Natural killer cell (primary cell): ENCODE results near the gene SLCO3A1. TPM values are rescaled to one million over a fixed set of nuclear protein-coding genes. Genes with fewer than 3 reads are reported as not detected.
A peak's percentile ranks its signal among the peaks of the same experiment; 100 is the strongest.
"Not testable (repeated sequence)": the region's sequence is repeated elsewhere in the genome, so short reads cannot be mapped to it uniquely, and the experiment has no call there.

Source experiments
- ATAC-seq, 3 donors: fragments of 150-1000 bp in 2 of 3; fragments of 200-7000 bp in 1 of 3; cut with Tn5 transposase; 1 replicate in 1 of 3; 2 replicates in 2 of 3; pipeline ENCODE4 v1.10.0; 2021; ENCODE audit warnings: mild to moderate bottlenecking in 2 of 3, moderate library complexity in 2 of 3
- DNase-seq, 2 donors: peaks; one replicate each; pipeline versions ENCODE4 v3.0.0 to v3.0.0-alpha.2; 2013 to 2021; ENCODE audit warnings: mixed read lengths in 1 of 2
- H3K27ac ChIP-seq: one replicate; pipeline ENCODE4 v1.5.1; 2013; ENCODE audit warnings: mild to moderate bottlenecking, low read length
- H3K27me3 ChIP-seq: one replicate; pipeline ENCODE4 v1.6.1; 2013; ENCODE audit warnings: low read length; ENCODE audit not compliant: control insufficient read depth, insufficient read depth
- H3K36me3 ChIP-seq: one replicate; pipeline ENCODE4 v1.6.1; 2013; ENCODE audit warnings: low read length; ENCODE audit not compliant: control insufficient read depth, insufficient read depth
- H3K4me1 ChIP-seq: one replicate; pipeline ENCODE4 v1.6.1; 2013; ENCODE audit warnings: low read length; ENCODE audit not compliant: control insufficient read depth, insufficient read depth
- H3K4me3 ChIP-seq: one replicate; pipeline ENCODE4 v1.5.1; 2013; ENCODE audit warnings: low read length
- H3K9me3 ChIP-seq: one replicate; pipeline ENCODE4 v1.6.1; 2013; ENCODE audit warnings: low read length; ENCODE audit not compliant: control insufficient read depth, insufficient read depth
- H3K27ac Mint-ChIP-seq, 2 donors: one replicate each; pipeline ENCODE4 v1.8.0; 2022; ENCODE audit warnings: mild to moderate bottlenecking in 2 of 2, mixed read lengths in 2 of 2, moderate library complexity in 1 of 2
- H3K27me3 Mint-ChIP-seq, 2 donors: one replicate each; pipeline ENCODE4 v1.8.0; 2022; ENCODE audit warnings: low read depth in 2 of 2, mixed read lengths in 2 of 2
- H3K36me3 Mint-ChIP-seq: one replicate; pipeline ENCODE4 v1.8.0; 2022; ENCODE audit warnings: mixed read lengths
- H3K4me1 Mint-ChIP-seq, 2 donors: one replicate each; pipeline ENCODE4 v1.8.0; 2022; ENCODE audit warnings: mixed read lengths in 2 of 2
- H3K4me3 Mint-ChIP-seq: one replicate; pipeline ENCODE4 v1.8.0; 2022; ENCODE audit warnings: mild to moderate bottlenecking, moderate library complexity, mixed read lengths
- H3K9me3 Mint-ChIP-seq, 2 donors: one replicate each; pipeline ENCODE4 v1.8.0; 2022; ENCODE audit warnings: mixed read lengths in 2 of 2
- WGBS: methylation state at CpG from one replicate; pipeline ENCODE4 v1.1.7; 2013; ENCODE audit warnings: missing lambda C conversion rate; ENCODE audit not compliant: insufficient coverage; 5-methylcytosine and 5-hydroxymethylcytosine counted together
- intact Hi-C: fragments of 100-400 bp; cut with micrococcal nuclease; formaldehyde crosslinking; loops from one replicate; pipeline ENCODE4 v1.14.2; 2022
- total RNA-seq, 4 donors: library from RNA; stranded (reverse); fragments of 120-200 nt in 1 of 4; gene quantifications; one replicate each; pipeline versions ENCODE4 v1.2.3 to v1.2.4, GENCODE V29; 2013 to 2022
- TF ChIP-seq, protein P1 (sequence below): fragments of 200-600 bp; IDR thresholded peaks from one replicate; pipeline ENCODE4 v1.8.0; 2022; ENCODE audit warnings: antibody characterized with exemption

The SLCO3A1 gene
- total RNA-seq, 3 donors from 2014 or later (not counting 1 experiment from before 2014, with no cell fraction given), result 48.5 to 73.5 (median 68.8) TPM

DNA sequence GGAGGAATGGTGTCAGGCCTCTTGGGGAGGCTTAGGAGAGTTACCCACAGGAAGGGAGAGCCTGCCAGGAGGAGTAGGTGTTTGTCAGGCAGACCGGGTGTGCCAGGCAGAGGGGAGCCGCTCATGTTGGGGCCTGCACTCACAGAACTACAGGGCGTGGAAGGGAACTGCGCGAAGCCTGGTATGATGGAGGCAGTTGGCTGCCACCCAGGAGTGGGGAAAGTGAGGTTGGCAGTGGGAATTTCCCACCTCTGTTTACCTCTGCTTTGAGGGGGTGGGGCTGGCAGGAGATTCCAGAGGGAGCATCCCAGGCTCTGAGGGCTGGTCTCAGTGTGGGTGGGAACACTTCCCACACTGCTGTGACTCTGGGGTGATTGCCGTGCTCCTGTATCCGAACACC is 99.9 kb downstream of the SLCO3A1 start:
- H3K27ac ChIP-seq, result no peak overlapping the region
- Mint-ChIP-seq H3K27ac (peak overlapping the region; percentile 69 to 81), H3K27me3 (no peaks in the 10 kb centered on the region), H3K4me1 (peaks cover 84 to 85% of the 10 kb centered on the region in 2 donors), H3K36me3 (no peaks in the 10 kb centered on the region), H3K4me3 (peak overlapping the region; percentile 75), H3K9me3 (no peaks in the 10 kb centered on the region)
- ATAC-seq (peak in 2 of 3 donors; percentile 10 to 39), DNase-seq (no peak)
- no peaks in the 10 kb centered on the region for H3K36me3 ChIP-seq
- no peak overlapping the region for H3K4me3 ChIP-seq
- TF ChIP-seq, protein P1, sequence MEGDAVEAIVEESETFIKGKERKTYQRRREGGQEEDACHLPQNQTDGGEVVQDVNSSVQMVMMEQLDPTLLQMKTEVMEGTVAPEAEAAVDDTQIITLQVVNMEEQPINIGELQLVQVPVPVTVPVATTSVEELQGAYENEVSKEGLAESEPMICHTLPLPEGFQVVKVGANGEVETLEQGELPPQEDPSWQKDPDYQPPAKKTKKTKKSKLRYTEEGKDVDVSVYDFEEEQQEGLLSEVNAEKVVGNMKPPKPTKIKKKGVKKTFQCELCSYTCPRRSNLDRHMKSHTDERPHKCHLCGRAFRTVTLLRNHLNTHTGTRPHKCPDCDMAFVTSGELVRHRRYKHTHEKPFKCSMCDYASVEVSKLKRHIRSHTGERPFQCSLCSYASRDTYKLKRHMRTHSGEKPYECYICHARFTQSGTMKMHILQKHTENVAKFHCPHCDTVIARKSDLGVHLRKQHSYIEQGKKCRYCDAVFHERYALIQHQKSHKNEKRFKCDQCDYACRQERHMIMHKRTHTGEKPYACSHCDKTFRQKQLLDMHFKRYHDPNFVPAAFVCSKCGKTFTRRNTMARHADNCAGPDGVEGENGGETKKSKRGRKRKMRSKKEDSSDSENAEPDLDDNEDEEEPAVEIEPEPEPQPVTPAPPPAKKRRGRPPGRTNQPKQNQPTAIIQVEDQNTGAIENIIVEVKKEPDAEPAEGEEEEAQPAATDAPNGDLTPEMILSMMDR, result no peak
- intact Hi-C loops, result no loop called here
- WGBS, result 82% methylated on average over 7 of the region's 7 CpGs
- no peaks in the 10 kb centered on the region for H3K27me3 ChIP-seq
- H3K9me3 ChIP-seq, result no peaks in the 10 kb centered on the region
- H3K4me1 ChIP-seq, result peaks cover 22% of the 10 kb centered on the region

- no peaks in the 10 kb centered on the region for H3K9me3 ChIP-seq
- no peaks in the 10 kb centered on the region for H3K36me3 Mint-ChIP-seq
- H3K36me3 ChIP-seq, result no peaks in the 10 kb centered on the region
- WGBS, result 73% methylated on average over 7 of the region's 7 CpGs
- DNase-seq (no peak), ATAC-seq (no peak)
- H3K4me1 Mint-ChIP-seq, result peaks cover 80 to 81% of the 10 kb centered on the region in 2 donors
- no peaks in the 10 kb centered on the region for H3K27me3 Mint-ChIP-seq
- H3K4me3 ChIP-seq, result no peak overlapping the region
- H3K27ac Mint-ChIP-seq, result peak overlapping the region; percentile 69 to 81
- no peaks in the 10 kb centered on the region for H3K9me3 Mint-ChIP-seq
- peaks cover 20% of the 10 kb centered on the region for H3K4me1 ChIP-seq
- no peak overlapping the region for H3K27ac ChIP-seq
- peak overlapping the region; percentile 57 for H3K4me3 Mint-ChIP-seq
- intact Hi-C loops, result no loop called here
- H3K27me3 ChIP-seq, result no peaks in the 10 kb centered on the region
- TF ChIP-seq, protein P1, result no peak
These were observed 100.8 kb downstream of the SLCO3A1 start for GRCh38 chr15:91954292-91954691.

GRCh38 chr15:91956026-91956723 is 102.7 kb downstream of the SLCO3A1 start:
- Histone ChIP-seq H3K4me1 (peaks cover 18% of the 10 kb centered on the region), H3K9me3 (no peaks in the 10 kb centered on the region), H3K4me3 (no peak overlapping the region), H3K36me3 (no peaks in the 10 kb centered on the region), H3K27ac (no peak overlapping the region), H3K27me3 (no peaks in the 10 kb centered on the region)
- intact Hi-C loops, result no loop called here
- H3K36me3 Mint-ChIP-seq, result no peaks in the 10 kb centered on the region
- TF ChIP-seq, protein P1, result no peak
- no peaks in the 10 kb centered on the region for H3K9me3 Mint-ChIP-seq
- H3K4me1 Mint-ChIP-seq, result peaks cover 61 to 65% of the 10 kb centered on the region in 2 donors
- H3K27me3 Mint-ChIP-seq, result no peaks in the 10 kb centered on the region
- WGBS, result 95% methylated on average over 8 of the region's 8 CpGs
- H3K4me3 Mint-ChIP-seq, result peak overlapping the region; percentile 58
- H3K27ac Mint-ChIP-seq, result peak overlapping the region; percentile 3 to 69
- DNase-seq (no peak), ATAC-seq (no peak)

- Histone ChIP-seq H3K27ac (no peak overlapping the region), H3K9me3 (no peaks in the 10 kb centered on the region), H3K4me1 (peaks cover 21% of the 10 kb centered on the region), H3K4me3 (no peak overlapping the region), H3K36me3 (no peaks in the 10 kb centered on the region), H3K27me3 (no peaks in the 10 kb centered on the region)
- H3K4me1 Mint-ChIP-seq, result peaks cover 57% of the 10 kb centered on the region in 2 donors
- no peak overlapping the region for H3K27ac Mint-ChIP-seq
- TF ChIP-seq, protein P1, result no peak
- H3K27me3 Mint-ChIP-seq, result no peaks in the 10 kb centered on the region
- 96% methylated on average over 2 of the region's 2 CpGs for WGBS
- ATAC-seq (no peak), DNase-seq (no peak)
- H3K4me3 Mint-ChIP-seq, result no peak overlapping the region
- H3K36me3 Mint-ChIP-seq, result no peaks in the 10 kb centered on the region
- no peaks in the 10 kb centered on the region for H3K9me3 Mint-ChIP-seq
- intact Hi-C loops, result no loop called here
These were observed 107.8 kb downstream of the SLCO3A1 start for GRCh38 chr15:91961357-91961756.

- H3K9me3 Mint-ChIP-seq, H3K4me3 ChIP-seq, H3K36me3 Mint-ChIP-seq, DNase-seq, H3K36me3 ChIP-seq, H3K9me3 ChIP-seq, intact Hi-C loops, H3K27me3 ChIP-seq, H3K27me3 Mint-ChIP-seq, H3K27ac ChIP-seq: not testable (repeated sequence)
- H3K4me1 ChIP-seq, result peaks cover 23% of the 10 kb centered on the region
- ATAC-seq, result peak in 1 of 3 donors; percentile 13
- Mint-ChIP-seq H3K4me1 (peaks cover 58 to 64% of the 10 kb centered on the region in 2 donors), H3K4me3 (peak overlapping the region; percentile 55), H3K27ac (peak overlapping the region; percentile 56 to 58)
- WGBS, result 78% methylated on average over 7 of the region's 7 CpGs
These were observed 110.2 kb downstream of the SLCO3A1 start for GRCh38 chr15:91963747-91964146.
